Stimulated activated CD8-positive, alpha-beta memory T cell treated with anti-CD3 and anti-CD28 coated beads, Interleukin-7, amount 100 ng/mL, for 48 hours (primary cell): ENCODE measurements around the gene DCLRE1B.

Experiments
- DNase-seq, 2 donors: peaks; one replicate each; pipeline ENCODE4 v3.0.0-alpha.2; 2020; ENCODE audit warnings: low read depth in 1 of 2; ENCODE audit errors: extremely low read depth in 1 of 2

Gene DCLRE1B

DNA sequence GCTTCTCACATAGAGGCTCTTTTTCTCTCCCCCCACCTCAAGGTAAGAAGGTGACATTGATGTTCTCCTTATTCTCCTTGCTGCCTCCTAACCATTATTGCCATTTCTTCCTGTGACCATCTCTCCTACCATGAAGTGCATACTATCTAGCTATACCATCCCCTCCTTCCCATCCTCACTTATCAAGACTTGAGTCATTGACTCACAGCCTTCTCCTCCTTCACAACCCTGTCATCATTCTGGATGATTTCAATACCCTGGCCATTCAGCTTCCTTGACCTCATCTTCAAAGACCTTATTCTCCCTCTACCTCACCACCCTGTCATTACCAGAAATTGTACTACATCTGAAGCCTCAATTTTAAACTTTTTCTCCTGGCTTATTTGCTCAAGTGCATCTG is 13.1 kb downstream of the DCLRE1B start:
- DNase-seq, result no peak

DNA sequence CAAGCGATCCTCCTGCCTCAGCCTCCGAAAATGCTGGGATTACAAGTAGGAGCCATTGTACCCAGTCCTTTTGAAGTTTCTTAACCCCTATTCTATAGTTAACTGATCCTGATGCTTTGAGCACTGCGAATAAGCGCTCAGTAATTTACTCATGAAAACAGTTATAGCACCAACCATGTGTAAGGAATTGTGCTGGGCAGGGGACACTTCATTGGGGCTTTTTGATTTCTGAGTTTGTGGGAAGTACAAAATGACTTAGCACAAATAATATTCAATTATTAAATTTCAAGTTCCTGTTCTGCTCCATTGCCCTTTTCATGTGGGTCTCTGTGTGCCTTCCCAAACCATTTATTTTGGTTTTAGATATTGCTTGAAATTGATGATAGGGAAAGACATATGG is 17.8 kb downstream of the DCLRE1B start:
- DNase-seq, result no peak

DNA sequence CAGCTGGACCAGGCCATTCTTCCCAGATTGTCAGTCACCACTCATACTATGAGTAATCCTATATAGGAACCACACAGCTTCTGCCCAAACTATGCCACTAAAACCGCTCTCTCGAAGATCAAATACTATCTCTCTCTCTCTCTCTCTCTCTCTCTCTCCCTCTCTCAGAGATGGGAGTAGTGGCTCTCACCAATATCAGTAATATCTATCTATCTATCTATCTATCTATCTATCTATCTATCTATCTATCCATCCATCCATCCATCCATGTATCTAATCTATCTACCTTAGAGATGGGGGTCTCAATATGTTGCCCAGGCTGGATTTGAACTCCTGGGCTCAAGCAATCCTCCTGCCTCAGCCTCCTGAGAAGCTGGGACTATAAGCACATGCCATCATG is 19.3 kb downstream of the DCLRE1B start:
- no peak for DNase-seq

GRCh38 chr1:113928187-113928930 is 23.2 kb downstream of the DCLRE1B start:
- DNase-seq, result no peak

GRCh38 chr1:113928941-113929749 is 24.0 kb downstream of the DCLRE1B start, which contains the start of gene HIPK1:
HIPK1 (plus strand) TSS chr1:113929324.
- peak; percentile 84 to 86 for DNase-seq

DNA sequence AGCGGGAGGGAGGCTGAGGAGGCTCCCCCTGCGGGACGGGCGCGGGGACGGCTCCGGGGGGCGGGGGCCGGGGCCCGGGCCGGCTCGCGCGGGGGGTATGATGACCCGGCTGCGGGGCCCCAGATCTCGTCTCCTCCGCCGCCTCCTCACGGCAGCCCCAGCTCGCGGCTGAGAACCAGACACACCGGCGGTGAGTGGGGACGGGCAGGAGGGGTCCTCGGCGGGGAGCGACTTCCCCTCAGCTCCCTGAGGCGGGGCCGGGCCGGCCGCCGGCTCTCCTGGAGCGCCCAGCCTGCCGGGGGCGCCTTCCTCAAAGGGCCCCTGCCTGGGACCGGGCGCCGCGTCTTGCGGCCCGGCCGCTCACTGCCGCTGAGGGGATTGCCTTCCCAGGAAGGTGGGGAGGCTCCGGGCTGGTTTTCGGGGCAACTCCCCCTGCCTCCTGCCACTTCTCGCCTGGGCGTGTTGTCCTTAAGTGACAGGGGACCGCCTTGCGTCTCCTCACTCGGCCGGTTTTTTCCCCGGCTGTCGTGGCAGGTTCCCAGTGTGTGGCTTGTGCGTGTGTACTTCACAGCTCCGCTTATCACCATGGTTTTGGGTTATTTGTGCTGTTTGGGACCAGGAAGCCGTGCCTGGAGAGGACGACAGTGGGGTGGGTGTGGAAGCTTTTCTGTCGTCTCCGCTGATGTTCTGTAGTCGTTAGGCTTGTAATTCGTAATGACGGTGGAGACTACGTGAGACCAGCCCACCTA is 24.8 kb downstream of the DCLRE1B start:
- peak in 1 of 2 donors; percentile 32 for DNase-seq

- DNase-seq, result peak; percentile 15 to 76
Measured at GRCh38 chr1:113930499-113931161, 25.5 kb downstream of the DCLRE1B start.

DNA sequence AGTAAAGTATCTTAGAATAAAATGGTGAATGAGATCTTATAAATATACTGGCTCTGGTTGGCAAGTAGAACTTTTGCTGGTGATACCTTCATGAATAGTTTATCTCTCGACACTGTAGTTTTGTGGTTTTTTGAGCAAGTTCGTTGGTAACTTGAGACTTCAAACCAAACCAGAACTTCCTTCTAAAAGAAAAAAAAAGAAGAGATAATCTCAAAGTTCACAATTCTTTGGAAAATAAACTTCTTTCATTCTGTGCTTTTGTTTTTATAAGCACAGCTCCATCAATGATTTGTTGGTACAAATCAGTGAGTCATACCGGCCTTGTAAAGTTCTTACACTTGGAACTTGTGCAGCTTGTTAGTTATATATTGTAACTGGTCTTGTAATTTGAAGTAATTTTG is 26.3 kb downstream of the DCLRE1B start:
- no peak for DNase-seq

DNA sequence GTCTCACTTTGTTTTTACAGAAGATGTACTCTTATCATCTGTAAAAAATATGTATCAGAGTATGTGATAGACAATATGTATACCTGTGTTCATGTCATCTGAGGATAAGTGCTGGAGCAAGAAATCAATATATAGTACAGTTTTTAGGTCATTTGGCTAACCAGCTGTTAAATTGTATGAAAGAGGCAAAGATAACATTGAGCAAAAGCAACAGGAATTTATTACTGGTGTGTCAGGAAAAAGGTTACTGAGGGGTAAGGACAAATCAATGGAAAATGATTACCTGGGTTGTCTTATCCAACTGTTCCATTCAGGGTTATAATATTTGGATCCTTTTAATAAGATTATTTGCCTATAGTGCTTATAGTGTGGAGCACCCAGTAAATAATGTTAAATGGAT is 28.9 kb downstream of the DCLRE1B start:
- DNase-seq, result no peak

- DNase-seq, result no peak
Measured at GRCh38 chr1:113934511-113935055, 29.5 kb downstream of the DCLRE1B start.

- DNase-seq, result no peak
Measured at GRCh38 chr1:113935176-113935575, 30.1 kb downstream of the DCLRE1B start.

DNA sequence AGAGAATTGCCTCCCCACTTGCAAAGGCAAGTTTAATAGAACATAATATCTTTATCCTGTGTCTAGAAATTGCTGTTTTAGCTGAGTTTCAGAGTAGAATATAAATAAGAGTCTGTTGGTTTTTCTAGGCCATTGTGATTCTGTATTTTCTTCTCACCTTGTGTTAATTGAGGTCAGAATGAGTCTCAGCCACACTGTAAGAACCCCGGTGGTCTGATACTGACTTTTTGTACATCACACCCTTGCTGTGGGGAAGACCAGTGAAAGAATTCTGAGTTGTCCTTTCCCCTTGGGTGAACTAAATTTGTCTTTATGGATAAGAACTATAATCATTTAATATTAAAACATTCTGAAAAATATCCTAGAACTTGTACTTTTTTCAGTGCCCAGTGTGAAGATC is 30.8 kb downstream of the DCLRE1B start:
- DNase-seq, result no peak

- DNase-seq, result no peak
Measured at GRCh38 chr1:113937146-113937545, 32.0 kb downstream of the DCLRE1B start.

DNA sequence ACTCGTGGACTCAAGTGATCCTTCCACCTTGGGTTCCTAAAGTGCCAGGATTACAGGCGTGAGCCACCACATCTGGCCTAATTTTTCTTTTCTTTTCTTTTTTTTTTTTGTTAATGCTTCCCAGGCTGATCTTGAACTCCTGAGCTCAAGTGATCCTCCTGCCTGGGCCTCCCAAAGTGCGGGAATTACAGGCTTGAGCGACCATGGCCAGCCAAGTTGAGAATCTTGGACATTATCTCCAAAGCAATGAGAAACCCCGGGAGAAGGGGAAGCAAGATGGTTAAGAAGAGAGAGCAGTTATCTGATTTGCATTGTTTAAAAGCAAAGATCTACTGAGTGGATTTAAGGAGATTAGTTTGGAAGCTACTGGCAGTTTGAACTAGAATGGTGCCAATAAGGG is 33.1 kb downstream of the DCLRE1B start:
- DNase-seq, result no peak

- peak; percentile 39 to 57 for DNase-seq
Measured at GRCh38 chr1:113940365-113941244, 35.5 kb downstream of the DCLRE1B start.

DNA sequence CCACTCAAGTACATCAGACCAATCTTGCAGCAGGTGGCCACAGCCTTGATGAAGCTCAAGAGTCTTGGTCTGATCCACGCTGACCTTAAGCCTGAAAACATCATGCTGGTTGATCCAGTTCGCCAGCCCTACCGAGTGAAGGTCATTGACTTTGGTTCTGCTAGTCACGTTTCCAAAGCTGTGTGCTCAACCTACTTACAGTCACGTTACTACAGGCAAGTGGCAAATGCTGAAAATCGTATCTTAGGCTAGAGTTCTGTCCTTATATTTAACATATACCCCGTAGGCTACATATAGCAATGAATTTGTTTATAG is 36.1 kb downstream of the DCLRE1B start:
- DNase-seq, result no peak

DNA sequence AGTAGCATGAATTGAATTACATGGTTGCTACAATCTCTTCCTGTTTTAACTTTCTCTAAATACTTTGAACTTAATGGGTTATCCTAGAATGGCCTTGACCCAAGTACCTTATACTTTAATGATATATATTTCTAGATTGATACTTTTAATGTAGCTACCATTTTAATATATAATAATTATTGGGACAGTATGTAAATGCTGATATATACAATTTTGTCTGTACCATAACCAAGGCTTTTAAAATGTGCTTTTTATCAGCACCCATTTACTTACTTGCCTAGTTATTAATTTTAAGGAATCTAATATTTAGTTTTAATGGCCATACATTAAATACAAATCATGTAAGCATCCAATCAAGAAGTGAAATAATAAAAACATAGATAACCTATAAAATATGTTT is 37.4 kb downstream of the DCLRE1B start:
- DNase-seq, result no peak

GRCh38 chr1:113943028-113943811 is 38.1 kb downstream of the DCLRE1B start:
- DNase-seq, result no peak

DNA sequence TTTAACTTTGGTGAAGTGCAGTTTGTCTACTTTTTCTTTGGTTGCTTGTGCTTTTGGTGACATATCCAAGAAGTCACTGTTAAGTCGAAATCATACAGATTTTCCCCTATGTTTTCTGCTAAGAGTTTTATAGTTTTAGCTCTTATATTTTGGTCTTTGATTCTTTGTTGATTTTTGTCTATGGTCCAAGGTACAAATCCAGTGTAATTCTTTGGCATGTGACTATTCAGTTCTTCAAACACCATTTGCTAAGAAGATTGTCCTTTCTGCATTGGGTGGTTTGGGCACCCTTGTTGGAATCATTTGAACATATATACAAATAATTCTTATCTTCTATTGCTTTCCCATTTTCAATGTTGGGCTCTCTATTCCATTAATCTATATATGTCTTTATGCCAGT is 40.2 kb downstream of the DCLRE1B start:
- no peak for DNase-seq
